ENCODE data around the gene DOP1B. TPM values are rescaled to one million over a fixed set of nuclear protein-coding genes. Genes with fewer than 3 reads are reported as not detected.

DOP1B gene
- total and polyA plus RNA-seq, 10 of the 15 experiments (the other 5 are each of a cell fraction or from before 2014, with no cell fraction given), result 1.2 to 12.2 (median 4.3) TPM

GRCh38 chr21:36155603-36156338 is 853 bp upstream of the DOP1B start:
- FAIRE-seq, result no peak
- Histone ChIP-seq H3K36me3 (ENCODE audit: control insufficient read depth in 2 of 2, insufficient read depth in 2 of 2, low read length in 1 of 2) (no peaks in the 10 kb centered on the region), H3K27ac (ENCODE audit: control insufficient read depth, insufficient read depth) (no peak overlapping the region), H2AFZ (ENCODE audit: control insufficient read depth, low read depth, low read length) (peak overlapping the region; percentile 80), H4K20me1 (ENCODE audit: control insufficient read depth, insufficient read depth) (no peaks in the 10 kb centered on the region), H3K4me2 (ENCODE audit: control insufficient read depth, insufficient read depth) (peak overlapping the region; percentile 98), H3K9me3 (replicated peaks; ENCODE audit: control insufficient read depth, insufficient read depth, low read length) (no peaks in the 10 kb centered on the region), H3K79me2 (ENCODE audit: control insufficient read depth, insufficient read depth, low read length) (no peaks in the 10 kb centered on the region), H3K4me3 (peak overlapping the region; percentile 64), H3K4me1 (ENCODE audit: control insufficient read depth, insufficient read depth, low read length) (peaks cover 9% of the 10 kb centered on the region), H3K27me3 (replicated peaks in 1 of 2; ENCODE audit: control insufficient read depth in 2 of 2, insufficient read depth in 2 of 2, low read length in 1 of 2) (no peaks in the 10 kb centered on the region), H3K9ac (ENCODE audit: control insufficient read depth, insufficient read depth, low read length) (no peak overlapping the region; the same call in 1 of the 2 replicates)
- ChIA-PET CTCF (interaction anchor here (1.0 to 8.9 kb wide), 4 partner anchors 14 to 175 kb away, joined by 3 to 77 read pairs (median 3); no protein-coding TSS in a partner anchor), RAD21 (ENCODE audit: unreplicated experiment) (no interaction called here), SMC1A (ENCODE audit: uncharacterized antibody, unreplicated experiment) (interaction anchor here (1.0 kb wide), 1 partner anchor 56 kb away, joined by 3 read pairs; no protein-coding TSS in a partner anchor), POLR2A (interaction anchor here (1.0 kb wide), 1 partner anchor 164 kb away, joined by 3 read pairs; the partner anchor contains the start of gene MORC3)
- no peak for ATAC-seq
- BruUV-seq (replicated peaks), result no TSS peak
- in situ Hi-C loops (cut with MboI) (no loop called here), intact Hi-C loops (cut with micrococcal nuclease; ENCODE audit: unreplicated experiment) (loop anchor here (2.0 kb wide), 1 partner anchor 53 kb away; no protein-coding TSS in a partner anchor)
- no peak for DNase-seq (ENCODE audit: low read depth, low spot score)
- WGBS (ENCODE audit: insufficient coverage, insufficient replicate concordance, low lambda C conversion rate, missing lambda C conversion rate), result 24% methylated on average over 53 of the region's 53 CpGs
- TF ChIP-seq POLR2A (IDR thresholded peaks at IDR 0.05; ENCODE audit: low read depth, low read length) (peak; percentile 67), YY1 (IDR thresholded peaks at IDR 0.05; ENCODE audit: low read depth, low read length) (0 out of 2 replicates have a peak, but pooled peaks have one; percentile 10), EP300 (IDR thresholded peaks at IDR 0.05; ENCODE audit: borderline replicate concordance in 1 of 2, control insufficient read depth in 1 of 2, low read depth in 2 of 2, low read length in 2 of 2) (no peak), ZSCAN29 (IDR thresholded peaks at IDR 0.05) (no peak)

GRCh38 chr21:36156339-36156814 is 247 bp upstream of the DOP1B start:
- Histone ChIP-seq H3K79me2 (ENCODE audit: control insufficient read depth, insufficient read depth, low read length) (no peaks in the 10 kb centered on the region), H4K20me1 (ENCODE audit: control insufficient read depth, insufficient read depth) (no peaks in the 10 kb centered on the region), H3K4me2 (ENCODE audit: control insufficient read depth, insufficient read depth) (peak overlapping the region; percentile 98), H3K4me1 (ENCODE audit: control insufficient read depth, insufficient read depth, low read length) (peaks cover 9% of the 10 kb centered on the region), H3K4me3 (peak overlapping the region; percentile 87; the same call in 1 of the 2 replicates), H3K9ac (ENCODE audit: control insufficient read depth, insufficient read depth, low read length) (no peak overlapping the region; the same call in 1 of the 2 replicates), H3K9me3 (replicated peaks; ENCODE audit: control insufficient read depth, insufficient read depth, low read length) (no peaks in the 10 kb centered on the region), H3K36me3 (ENCODE audit: control insufficient read depth in 2 of 2, insufficient read depth in 2 of 2, low read length in 1 of 2) (no peaks in the 10 kb centered on the region), H2AFZ (ENCODE audit: control insufficient read depth, low read depth, low read length) (peak overlapping the region; percentile 83), H3K27me3 (replicated peaks in 1 of 2; ENCODE audit: control insufficient read depth in 2 of 2, insufficient read depth in 2 of 2, low read length in 1 of 2) (no peaks in the 10 kb centered on the region), H3K27ac (ENCODE audit: control insufficient read depth, insufficient read depth) (no peak overlapping the region; the same call in 1 of the 2 replicates)
- ChIA-PET SMC1A (ENCODE audit: uncharacterized antibody, unreplicated experiment) (interaction anchor here (1.0 kb wide), 1 partner anchor 55 kb away, joined by 3 read pairs; no protein-coding TSS in a partner anchor), POLR2A (interaction anchor here (1.0 kb wide), 1 partner anchor 164 kb away, joined by 3 read pairs; the partner anchor contains the start of gene MORC3), CTCF (interaction anchor here (1.4 to 8.9 kb wide), 3 partner anchors 15 to 175 kb away, joined by 3 to 77 read pairs (median 3); no protein-coding TSS in a partner anchor), RAD21 (ENCODE audit: unreplicated experiment) (no interaction called here)
- peak; percentile 95 for ATAC-seq
- intact Hi-C loops (cut with micrococcal nuclease; ENCODE audit: unreplicated experiment), result loop anchor here (2.0 kb wide), 1 partner anchor 52 kb away; no protein-coding TSS in a partner anchor
- TF ChIP-seq CREB1 (IDR thresholded peaks at IDR 0.05; ENCODE audit: low read depth), result 0 out of 2 replicates have a peak, but pooled peaks have one; percentile 20
- peak in 1 of 2 experiments; percentile 40; a peak in 1 of 3 replicates for TF ChIP-seq EGR1 (IDR thresholded peaks at IDR 0.05; ENCODE audit: borderline replicate concordance in 1 of 2, low read depth in 2 of 2, low read length in 2 of 2)
- TF ChIP-seq CHD2 (IDR thresholded peaks at IDR 0.05; ENCODE audit: borderline replicate concordance, low read depth, low read length), result 0 out of 2 replicates have a peak, but pooled peaks have one; percentile 15
- TF ChIP-seq ZNF207 (IDR thresholded peaks at IDR 0.05; ENCODE audit: borderline replicate concordance), result no peak
- TF ChIP-seq SRF (IDR thresholded peaks at IDR 0.05; ENCODE audit: low read depth in 2 of 2, low read length in 2 of 2), result 0 out of 4 replicates have a peak, but pooled peaks of 1 of the 2 experiments have one; percentile 1
- TF ChIP-seq YY1 (IDR thresholded peaks at IDR 0.05; ENCODE audit: low read depth, low read length), result no peak
- peak; percentile 99 for TF ChIP-seq HDGF (IDR thresholded peaks at IDR 0.05)
- TF ChIP-seq SP1 (IDR thresholded peaks at IDR 0.05; ENCODE audit: low read depth, low read length), result peak; percentile 61
- in situ Hi-C loops (cut with MboI), result no loop called here
- 1% methylated on average over 13 of the region's 43 CpGs for WGBS (ENCODE audit: insufficient coverage, insufficient replicate concordance, low lambda C conversion rate, missing lambda C conversion rate)
- FAIRE-seq, result peak; percentile 98
- peak; percentile 87 for DNase-seq (ENCODE audit: low read depth, low spot score)
- no TSS peak for BruUV-seq (replicated peaks)
